HG02623 (cell line): ENCODE results near the gene ITGBL1.

Source experiments
- ATAC-seq: cut with Tn5 transposase; IDR thresholded peaks from one replicate; pipeline ENCODE4 v1.9.1; 2021; ENCODE audit warnings: moderate library complexity; ENCODE audit not compliant: unreplicated experiment

The ITGBL1 gene, protein sequence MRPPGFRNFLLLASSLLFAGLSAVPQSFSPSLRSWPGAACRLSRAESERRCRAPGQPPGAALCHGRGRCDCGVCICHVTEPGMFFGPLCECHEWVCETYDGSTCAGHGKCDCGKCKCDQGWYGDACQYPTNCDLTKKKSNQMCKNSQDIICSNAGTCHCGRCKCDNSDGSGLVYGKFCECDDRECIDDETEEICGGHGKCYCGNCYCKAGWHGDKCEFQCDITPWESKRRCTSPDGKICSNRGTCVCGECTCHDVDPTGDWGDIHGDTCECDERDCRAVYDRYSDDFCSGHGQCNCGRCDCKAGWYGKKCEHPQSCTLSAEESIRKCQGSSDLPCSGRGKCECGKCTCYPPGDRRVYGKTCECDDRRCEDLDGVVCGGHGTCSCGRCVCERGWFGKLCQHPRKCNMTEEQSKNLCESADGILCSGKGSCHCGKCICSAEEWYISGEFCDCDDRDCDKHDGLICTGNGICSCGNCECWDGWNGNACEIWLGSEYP

DNA sequence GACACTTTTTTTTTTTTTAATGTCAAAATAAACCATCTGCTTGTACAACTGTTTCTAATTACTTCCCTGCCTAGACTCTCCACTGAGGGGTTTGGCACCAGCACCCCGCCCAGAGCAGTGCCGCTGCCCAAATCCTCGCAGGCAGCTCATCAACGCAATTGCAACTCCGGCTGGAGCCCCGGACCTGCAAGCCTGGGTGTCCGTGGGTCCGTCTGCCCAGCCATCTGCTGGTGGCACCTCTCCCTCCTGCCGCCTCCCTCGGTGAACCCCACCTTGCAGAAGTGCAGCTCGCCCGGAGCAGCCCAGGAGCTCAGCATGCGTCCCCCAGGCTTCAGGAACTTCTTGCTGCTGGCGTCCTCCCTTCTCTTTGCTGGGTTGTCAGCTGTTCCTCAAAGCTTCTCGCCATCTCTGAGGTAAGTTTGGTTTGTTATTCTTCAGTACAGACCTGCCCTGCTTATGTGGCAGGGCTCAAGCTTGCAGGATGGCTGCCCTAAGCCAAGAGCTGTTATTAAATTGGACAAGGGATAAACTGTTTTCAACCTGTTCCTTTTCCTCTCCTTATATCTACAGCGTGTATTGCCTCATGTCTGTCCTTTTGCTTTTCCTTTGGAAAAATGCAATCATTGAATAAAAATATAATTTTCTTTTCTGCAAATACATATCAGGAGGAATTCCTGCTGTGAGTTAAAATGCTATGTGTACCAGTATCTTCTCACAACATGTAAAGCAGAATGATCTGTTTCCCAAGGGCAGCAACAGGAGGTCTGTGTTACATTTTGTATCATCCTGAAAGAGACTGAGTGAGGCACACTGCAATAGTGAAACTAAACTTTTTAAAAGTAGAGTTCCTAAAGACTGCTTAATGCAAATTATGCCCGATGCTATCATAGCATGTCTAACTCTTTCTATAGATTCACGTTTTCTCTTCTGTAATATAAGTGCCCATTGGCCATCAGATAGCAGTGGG is at the start of gene ITGBL1:
Gene ITGBL1 (plus strand): TSS at position 157 of the 967 bp plus-strand sequence. CDS start 159 bp downstream, at position 316.
- peak; percentile 82 for ATAC-seq

DNA sequence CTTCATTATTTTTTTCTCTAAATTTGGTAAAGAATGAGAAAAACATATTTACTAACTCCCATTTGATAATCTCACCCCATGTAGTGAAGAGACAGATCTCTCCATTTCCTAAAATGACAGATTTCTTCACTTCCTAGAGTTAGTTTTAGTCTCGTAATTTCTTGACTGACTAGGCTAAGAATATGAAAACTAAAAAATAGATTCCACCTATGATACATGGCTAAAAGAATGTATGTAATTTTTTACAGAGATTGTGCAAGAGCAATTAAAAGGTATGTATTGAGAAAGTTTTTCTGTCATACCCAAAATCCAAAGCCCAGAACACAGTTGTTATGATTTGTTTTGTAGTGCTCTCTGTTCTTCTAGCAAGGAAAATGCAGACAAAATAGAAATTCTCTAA is 45.7 kb upstream of the ITGBL1 start:
- no peak for ATAC-seq

DNA sequence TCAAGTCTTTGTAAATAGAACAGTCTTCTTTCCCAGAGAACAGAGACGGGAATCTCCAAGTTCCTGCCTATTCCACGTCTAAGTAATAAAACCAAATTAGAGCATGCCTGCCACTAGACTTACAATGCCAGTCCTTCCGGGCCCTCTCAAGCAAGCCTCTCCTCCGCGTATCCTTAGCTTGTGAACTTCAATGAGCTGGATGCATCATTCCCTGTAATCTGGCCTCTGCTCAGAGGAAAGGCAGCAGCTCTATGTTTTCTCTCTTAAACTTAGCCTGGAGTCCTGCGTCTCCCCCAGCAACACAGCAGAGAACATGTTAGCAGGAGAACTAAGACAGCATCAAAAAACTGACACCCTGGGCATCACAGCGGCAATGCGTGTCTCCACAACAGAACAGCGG is 44.3 kb upstream of the ITGBL1 start:
- ATAC-seq: no peak

DNA sequence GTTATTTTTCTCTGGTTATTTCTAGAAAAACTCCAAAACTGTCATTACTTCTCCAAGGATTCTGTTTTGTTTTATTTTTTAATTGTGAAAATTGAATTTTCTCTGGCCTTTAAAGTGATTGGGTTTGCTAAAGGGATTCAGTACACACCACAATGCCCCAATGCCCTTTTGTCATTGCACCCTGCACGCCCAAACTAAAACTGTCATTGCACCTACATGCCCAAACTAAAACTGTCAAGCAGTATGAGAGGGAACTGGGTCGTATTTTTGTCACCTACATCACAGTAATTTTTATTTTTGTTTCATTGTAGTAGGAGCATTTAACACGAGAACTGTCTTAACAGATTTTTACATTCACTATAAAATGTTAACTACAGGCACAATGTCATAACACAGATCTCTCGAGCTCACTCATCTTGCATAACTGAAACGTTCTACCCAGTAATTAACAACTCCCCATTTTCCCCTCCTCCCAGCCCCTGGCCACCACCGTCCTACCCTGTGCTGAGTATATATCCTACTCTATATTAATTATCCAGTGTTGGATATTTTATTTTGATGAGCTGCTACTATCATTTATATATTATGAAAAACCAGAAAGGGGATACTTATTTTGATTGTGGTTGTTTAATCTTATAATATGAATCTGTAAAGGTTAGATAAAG is 43.4 kb upstream of the ITGBL1 start:
- ATAC-seq: no peak

DNA sequence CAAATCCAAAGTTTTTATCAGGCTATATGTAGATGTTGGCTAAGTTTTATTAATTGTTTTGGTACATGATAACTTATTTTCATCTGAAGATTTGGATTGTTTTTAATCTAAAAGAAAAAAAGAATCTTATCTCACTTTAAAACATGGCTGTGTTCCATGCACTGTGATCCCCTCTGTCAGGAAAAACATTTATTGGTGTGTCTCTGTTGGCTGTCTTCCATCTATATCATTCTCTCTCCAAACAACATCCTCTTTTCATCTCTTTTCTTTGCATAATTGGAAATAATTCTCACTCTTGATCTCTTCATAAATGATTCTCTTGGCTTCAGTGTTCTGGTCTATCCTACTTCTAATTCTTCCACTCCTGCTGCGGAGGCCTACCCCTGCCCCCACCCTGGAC is 40.4 kb upstream of the ITGBL1 start:
- ATAC-seq: no peak

DNA sequence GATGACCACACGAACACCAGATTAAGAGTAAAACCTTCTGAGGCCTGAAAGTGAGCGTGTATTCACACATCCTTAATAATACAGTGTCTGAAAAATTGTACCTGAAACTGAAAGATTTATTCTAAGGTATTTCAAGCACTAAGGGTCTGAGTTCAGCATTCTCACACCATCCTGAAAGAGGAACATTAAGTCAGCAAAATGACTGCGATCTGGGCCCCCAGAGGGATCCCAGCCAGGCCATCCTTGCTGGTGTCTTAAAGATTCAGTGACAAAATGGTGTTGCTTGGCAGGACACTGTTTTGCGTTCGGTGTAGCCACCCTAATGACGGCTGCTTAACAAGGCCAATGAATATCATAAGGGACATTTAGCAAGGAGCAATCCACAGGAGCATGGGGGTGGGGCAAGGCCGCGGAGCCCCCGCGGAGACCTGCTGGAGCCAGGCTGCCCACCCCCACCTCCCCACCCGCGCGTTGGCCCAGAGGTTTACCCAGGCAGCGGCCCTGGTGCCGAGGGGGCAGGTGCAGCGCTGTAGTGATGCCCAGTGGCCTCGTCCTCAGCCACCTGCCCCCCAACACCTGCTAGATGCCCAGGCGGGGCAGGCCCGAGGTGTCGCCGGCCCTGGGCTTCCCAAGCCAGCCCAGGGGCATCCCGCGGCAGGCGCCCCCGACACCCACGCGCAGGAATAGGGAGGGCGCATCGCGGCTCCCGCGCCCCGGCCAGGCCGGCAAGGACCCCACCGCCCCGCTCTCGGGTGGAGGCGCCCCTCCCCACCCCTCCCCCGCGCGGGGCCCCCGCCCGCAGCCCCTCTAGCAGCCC is 36.9 kb upstream of the ITGBL1 start:
- ATAC-seq: no peak

DNA sequence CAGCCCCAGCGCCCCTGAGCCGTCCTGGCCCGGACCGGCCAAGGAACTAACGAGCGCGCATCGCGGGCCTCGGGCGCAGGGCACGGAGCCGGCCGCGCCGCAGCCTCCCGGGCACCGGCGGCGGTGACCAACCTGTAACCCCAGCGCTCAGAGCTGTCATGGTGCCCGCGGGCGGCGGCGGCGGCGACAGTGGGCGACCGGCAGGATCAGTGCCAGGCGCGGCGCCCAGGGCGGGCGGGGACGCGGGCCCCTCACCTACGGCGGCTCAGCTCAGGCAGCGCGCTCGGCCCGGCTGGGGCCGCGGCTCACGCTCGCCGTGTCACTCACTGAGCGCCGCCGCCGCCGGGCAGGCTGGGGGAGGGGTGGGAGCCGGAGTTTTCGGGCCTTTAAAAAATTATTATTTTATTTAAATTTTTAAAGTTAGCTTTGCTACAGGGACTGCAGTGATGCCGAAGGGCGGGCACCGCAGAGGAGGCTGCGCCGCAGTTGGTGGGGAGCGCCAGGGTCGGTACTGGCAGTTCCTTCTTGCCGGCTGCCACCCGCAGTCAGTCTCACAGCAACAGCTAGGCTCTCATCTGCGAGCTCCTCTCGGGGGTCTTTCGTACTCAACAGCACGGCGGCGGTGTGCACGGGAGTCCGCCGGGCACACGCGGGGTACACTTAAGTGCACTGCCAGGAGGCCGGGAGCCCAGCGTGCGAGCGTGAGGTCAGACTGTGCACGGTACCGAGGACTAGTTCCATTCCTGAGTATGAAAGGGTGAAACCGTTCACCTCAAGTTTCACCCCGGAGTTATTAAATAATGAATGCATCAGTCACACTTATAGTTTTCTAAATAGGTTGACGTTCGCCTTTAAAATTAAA is 36.1 kb upstream of the ITGBL1 start, which contains the start of gene NALCN:
Gene NALCN (minus strand): TSS at position 328 of the 862 bp plus-strand sequence. CDS start 17,382 bp downstream, outside the sequence.
- no peak for ATAC-seq

DNA sequence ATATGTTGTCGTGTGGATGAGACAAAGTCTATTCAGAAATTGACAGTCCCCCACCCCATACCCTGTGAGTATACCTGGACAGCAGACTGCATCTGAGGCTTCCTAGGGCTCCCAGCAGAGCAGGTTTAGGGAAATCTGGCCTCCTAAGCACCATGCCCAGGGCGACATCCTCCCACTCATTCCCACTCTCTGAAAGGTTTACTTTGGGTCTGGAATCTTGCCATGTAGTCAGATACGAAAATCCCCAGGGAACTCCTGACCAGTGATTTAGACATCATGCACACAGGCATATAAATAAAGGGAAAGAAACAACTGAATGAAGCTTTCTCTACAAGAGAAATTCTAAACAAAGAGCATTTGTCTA is 35.5 kb upstream of the ITGBL1 start:
- ATAC-seq: no peak

DNA sequence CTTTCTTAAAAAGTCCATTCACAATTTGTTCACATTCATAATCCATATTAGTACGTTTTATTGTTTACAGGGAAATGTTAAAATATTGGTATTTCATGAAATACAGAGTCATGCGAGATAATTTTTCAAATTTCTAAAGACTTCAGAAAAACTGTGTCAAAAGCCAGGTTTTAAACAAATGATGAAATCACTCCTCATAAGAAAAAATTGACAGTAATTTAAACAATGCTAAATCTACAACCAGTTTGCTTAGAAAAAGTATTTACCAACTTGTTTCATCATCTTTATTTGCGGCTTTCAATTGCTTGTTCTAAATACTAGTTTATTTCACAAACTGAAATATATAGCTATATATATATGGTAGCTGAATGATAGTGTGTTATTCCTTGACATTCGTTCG is 35.0 kb upstream of the ITGBL1 start:
- ATAC-seq: no peak

DNA sequence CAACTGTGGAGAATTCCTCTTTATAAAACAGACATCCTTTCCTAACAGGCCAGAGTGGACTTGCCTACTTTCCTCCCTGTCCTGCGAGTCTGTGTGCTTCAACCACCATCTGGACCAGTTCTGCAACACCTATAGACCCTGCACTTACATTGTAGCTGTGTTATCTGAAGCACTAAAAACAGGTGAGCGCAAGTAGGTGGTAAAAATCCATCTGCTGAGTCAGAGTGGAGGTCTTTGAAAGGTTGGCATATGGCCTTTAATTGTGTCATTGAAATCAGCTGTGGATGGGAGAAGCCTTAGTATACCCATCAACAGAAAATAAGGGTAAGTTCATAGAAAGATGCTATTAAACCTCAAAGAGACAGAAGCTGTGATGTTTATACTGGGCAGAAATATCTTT is 28.6 kb upstream of the ITGBL1 start:
- no peak for ATAC-seq

DNA sequence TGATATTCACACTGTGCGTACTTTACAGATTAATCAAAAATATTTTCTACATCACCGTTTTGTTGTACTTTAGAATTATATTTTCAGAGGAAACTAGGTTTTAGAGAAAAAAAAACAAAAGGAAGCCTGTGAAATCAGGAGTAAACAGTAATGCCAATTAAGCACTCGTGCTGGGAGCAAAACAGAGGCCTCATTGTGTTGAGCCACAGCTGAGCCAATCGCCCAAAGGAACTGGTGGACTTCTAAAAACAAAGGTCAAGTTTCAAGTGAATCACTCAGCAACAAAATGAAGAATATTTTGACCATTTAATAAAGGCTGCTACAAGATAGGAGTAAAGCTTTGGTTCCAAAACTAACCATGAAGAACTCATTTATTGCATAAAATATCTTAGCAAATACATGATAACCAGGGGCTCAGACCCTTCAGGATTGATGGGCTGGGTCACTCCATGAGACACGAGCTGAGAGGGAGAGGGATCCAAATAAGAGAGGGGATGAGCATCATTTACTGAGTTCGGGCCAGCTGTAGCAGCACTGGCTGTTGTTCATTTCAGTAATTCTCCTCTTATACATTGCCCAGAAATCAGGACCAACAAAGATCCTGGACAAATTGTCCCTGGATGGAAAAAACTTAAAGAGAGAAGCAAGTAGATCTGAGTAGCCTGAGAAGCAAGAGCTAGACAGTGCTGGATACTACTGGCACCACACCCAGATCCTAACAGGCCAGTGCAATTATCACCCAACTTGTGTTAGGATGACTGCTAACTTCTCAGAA is 27.9 kb upstream of the ITGBL1 start:
- ATAC-seq: no peak

DNA sequence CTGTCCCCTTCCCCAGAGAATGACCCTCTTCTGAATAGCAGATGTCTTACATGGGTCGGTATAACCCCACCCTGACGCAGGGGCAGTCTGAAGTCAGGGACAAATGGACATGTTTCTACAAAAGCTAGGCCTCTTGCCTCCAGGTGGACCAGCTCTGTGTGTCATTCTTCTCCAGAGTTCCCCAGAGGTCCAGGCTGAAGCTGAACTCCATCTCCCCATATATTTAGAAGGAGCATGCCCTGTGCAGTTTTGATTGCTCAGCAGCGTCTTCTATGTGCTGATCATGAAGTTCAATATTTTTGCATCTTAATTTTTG is 27.4 kb upstream of the ITGBL1 start:
- ATAC-seq: no peak

DNA sequence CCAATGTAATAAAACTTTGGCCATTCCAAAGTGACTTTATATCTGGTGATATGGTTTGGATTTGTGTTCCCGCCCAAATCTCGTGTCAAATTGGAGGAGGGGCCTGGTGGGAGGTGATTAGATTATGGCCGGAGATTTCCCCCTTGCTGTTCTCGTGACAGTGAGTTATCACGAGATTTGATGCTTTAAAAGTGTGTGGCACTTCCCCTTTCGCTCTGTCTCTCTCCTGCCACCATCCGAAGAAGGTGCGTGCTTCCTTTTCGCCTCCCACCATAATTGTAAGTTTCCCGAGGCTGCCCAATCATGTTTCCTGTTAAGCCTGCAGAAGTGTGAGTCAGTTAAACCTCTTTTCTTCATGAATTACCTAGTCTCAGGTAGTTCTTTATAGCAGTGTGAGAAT is 26.9 kb upstream of the ITGBL1 start:
- no peak for ATAC-seq

DNA sequence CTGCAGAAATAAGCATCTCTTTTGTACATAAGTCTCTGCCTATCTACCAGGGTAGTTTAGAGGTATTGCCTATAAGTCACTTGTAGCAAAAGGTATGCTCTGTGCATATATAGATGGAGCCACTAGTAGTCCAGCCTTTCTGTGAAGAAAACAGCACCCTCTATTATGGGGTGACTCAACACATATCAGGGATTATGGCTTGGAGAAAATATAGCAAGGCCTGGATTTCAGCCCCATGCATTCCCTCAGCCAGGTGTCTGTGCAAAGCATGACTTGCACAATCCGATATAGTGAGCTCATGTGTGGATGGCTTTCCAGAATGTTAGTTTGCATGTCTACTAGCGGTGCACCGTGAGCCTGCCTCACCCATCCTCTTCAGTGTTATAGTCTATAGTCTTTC is 22.7 kb upstream of the ITGBL1 start:
- no peak for ATAC-seq

DNA sequence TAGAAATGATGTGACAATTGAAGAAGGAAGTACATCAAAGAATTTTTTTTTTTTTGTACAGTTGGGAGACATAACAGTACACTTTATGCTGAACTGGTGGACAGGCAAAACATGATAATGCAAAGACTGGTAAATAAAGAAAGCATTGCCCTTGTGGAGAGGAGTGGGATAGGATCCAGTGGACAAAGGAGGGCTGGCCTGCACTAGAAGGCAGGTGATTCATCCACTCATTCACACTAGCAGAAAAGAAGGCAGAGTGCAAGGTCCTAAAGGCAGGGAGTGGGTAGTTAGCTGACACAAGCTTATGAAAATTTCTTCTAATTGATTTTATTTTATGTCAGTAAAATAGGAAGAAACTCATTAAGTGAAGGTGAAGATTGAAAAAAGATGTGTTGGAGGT is 18.6 kb upstream of the ITGBL1 start:
- no peak for ATAC-seq

DNA sequence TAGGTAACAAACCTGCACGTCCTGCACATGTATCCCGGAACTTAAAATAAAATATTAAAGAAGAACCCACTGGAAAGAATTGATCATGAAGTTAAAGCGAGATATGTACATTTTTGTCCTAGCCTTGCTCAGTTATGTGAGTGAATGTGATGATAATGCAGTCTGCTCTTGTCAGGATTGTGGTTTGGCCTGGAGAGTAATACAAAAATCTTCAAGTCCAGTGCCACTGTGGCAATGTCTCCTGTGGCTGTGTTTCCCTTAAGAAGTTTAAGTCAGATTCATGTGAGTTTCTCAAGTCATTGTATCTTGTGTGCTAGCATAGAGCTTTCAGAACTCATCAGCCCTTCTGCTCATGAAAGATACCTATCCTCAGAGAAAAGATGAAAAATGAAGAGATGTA is 18.0 kb upstream of the ITGBL1 start:
- ATAC-seq: no peak

DNA sequence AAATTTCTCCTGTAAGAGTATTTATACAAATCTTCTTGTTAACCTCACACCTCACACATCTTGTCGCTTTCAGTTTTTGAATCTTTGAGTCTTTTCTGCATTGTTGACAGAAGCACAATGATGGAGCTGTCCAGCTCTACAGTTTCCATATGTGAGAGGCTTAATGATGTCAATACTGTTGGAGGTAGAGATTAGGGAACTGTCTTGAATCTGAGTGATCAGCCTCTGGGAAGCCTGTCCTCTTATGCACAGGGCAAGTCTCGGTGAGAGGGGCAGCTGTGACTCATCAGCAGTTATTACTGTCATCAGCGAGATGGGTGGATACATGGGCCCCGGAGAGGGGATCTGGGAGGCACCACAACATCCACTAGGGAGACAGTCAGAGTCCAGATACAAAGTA is 4.6 kb upstream of the ITGBL1 start:
- ATAC-seq: no peak

DNA sequence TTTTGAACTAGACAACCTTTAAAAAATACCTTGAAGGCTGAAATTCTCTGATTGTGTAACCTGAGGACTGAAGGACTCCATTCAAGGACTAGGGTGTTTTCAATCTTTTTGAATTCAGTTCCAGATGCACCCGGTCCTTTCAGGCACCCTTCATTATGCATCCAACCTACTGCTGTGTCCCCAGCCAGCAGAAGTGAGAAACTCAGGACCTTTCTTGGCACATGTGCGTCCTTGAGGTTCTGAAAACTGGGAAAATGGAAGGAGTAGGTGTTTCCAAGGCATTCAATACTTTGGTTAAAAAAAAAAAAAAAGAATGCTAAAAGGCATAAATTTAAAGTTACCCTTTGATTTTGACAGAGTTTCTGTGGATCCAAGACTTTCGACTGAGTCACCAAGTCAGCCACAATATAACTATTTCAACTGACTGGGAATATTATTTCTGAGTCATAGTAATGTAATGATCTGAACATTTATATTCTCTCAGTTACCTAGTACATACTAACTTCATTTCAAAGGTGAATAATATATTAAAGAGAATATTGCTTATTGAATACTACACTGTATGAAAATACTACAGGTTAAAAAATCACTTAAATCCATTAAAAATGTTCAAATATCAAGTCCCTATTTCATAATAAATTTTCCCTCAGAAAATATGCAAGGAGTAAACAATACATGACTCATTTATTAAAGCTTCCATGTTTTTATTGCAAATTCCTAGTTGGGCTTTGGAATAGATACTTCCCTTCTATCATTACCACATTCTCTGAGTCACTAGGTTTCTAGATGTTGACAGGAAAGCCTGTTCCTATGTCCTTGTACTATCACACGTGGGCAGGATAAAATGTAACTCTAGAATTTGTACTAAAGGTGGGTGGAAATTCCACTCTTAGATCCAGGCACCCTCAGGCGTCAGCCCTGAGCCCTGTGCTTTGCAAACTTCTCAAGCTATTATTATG is 2.4 kb upstream of the ITGBL1 start:
- no peak for ATAC-seq
